Measurements from ENCODE around the gene NR0B2. TPM values are rescaled to one million over a fixed set of nuclear protein-coding genes. Genes with fewer than 3 reads are reported as not detected.

Gene NR0B2
- total and polyA plus RNA-seq, 10 of the 15 experiments (the other 5 are each of a cell fraction or from before 2014, with no cell fraction given) = not detected

GRCh38 chr1:26900001-26900814 lies 13.6 kb downstream of the NR0B2 start, which contains the start of gene GPATCH3:
GPATCH3 (minus strand) TSS chr1:26900467; CDS start chr1:26900442, 25 bp downstream.
- intact Hi-C loops (cut with micrococcal nuclease; ENCODE audit: unreplicated experiment) = no loop called here
- 1% methylated on average over 50 of the region's 50 CpGs for WGBS (ENCODE audit: insufficient coverage, insufficient replicate concordance, low lambda C conversion rate, missing lambda C conversion rate)
- Histone ChIP-seq H3K27me3 (replicated peaks in 1 of 2; ENCODE audit: control insufficient read depth in 2 of 2, insufficient read depth in 2 of 2, low read length in 1 of 2) (no peaks in the 10 kb centered on the region), H3K27ac (ENCODE audit: control insufficient read depth, insufficient read depth) (peak within 1 kb of the TSS; percentile 77), H3K79me2 (ENCODE audit: control insufficient read depth, insufficient read depth, low read length) (peaks cover 18% of the 10 kb centered on the region), H3K4me3 (peak within 1 kb of the TSS; percentile 85), H3K36me3 (ENCODE audit: control insufficient read depth in 2 of 2, insufficient read depth in 2 of 2, low read length in 1 of 2) (no peaks in the 10 kb centered on the region; a peak in 2 of 4 replicates), H3K4me1 (ENCODE audit: control insufficient read depth, insufficient read depth, low read length) (peaks cover 6% of the 10 kb centered on the region; the same call in 1 of the 2 replicates), H2AFZ (ENCODE audit: control insufficient read depth, low read depth, low read length) (peak within 1 kb of the TSS; percentile 98), H3K4me2 (ENCODE audit: control insufficient read depth, insufficient read depth) (peak within 1 kb of the TSS; percentile 84), H4K20me1 (ENCODE audit: control insufficient read depth, insufficient read depth) (no peaks in the 10 kb centered on the region), H3K9me3 (replicated peaks; ENCODE audit: control insufficient read depth, insufficient read depth, low read length) (no peaks in the 10 kb centered on the region), H3K9ac (ENCODE audit: control insufficient read depth, insufficient read depth, low read length) (peak within 1 kb of the TSS; percentile 88)
- ChIA-PET SMC1A (ENCODE audit: uncharacterized antibody, unreplicated experiment) (interaction anchor here (0.5 to 2.8 kb wide), 10 partner anchors 10 to 408 kb away, joined by 3 to 18 read pairs (median 3); partner anchors contain the start of genes GPN2 and NUDC), RAD21 (ENCODE audit: unreplicated experiment) (interaction anchor here (0.6 to 1.1 kb wide), 5 partner anchors 10 to 383 kb away, joined by 3 to 4 read pairs (median 3); partner anchors contain the start of genes GPN2, NR0B2, NUDC and SLC9A1), CTCF (interaction anchor here (1.0 to 1.7 kb wide), 6 partner anchors 10 to 146 kb away, joined by 3 to 6 read pairs (median 3); partner anchors contain the start of gene GPN2), POLR2A (interaction anchor here (0.6 to 3.6 kb wide), 8 partner anchors 9 to 266 kb away, joined by 3 to 33 read pairs (median 4); partner anchors contain the start of genes GPN2, NUDC and SLC9A1)
- peak; percentile 96 for ATAC-seq
- TSS peak; percentile 87 for BruUV-seq (replicated peaks)
- FAIRE-seq = peak; percentile 98
- DNase-seq (ENCODE audit: low read depth, low spot score) = peak; percentile 79
- in situ Hi-C loops (cut with MboI) = no loop called here
- no peak for TF ChIP-seq CUX1 (IDR thresholded peaks at IDR 0.05; ENCODE audit: insufficient replicate concordance, low read depth, low read length)
- no peak for TF ChIP-seq E2F4 (IDR thresholded peaks at IDR 0.05; ENCODE audit: low read depth, low read length)
- peak; percentile 89 for TF ChIP-seq RCOR1 (conservative IDR thresholded peaks at IDR 0.05; ENCODE audit: low read depth, low read length)
- TF ChIP-seq, protein P1, sequence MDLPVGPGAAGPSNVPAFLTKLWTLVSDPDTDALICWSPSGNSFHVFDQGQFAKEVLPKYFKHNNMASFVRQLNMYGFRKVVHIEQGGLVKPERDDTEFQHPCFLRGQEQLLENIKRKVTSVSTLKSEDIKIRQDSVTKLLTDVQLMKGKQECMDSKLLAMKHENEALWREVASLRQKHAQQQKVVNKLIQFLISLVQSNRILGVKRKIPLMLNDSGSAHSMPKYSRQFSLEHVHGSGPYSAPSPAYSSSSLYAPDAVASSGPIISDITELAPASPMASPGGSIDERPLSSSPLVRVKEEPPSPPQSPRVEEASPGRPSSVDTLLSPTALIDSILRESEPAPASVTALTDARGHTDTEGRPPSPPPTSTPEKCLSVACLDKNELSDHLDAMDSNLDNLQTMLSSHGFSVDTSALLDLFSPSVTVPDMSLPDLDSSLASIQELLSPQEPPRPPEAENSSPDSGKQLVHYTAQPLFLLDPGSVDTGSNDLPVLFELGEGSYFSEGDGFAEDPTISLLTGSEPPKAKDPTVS (IDR thresholded peaks at IDR 0.05; ENCODE audit: low read depth, low read length) = no peak
- TF ChIP-seq SMC3 (IDR thresholded peaks at IDR 0.05; ENCODE audit: borderline replicate concordance, low read length) = no peak
- peak; percentile 93 for TF ChIP-seq POLR2AphosphoS5 (IDR thresholded peaks at IDR 0.05; ENCODE audit: low read length)
- TF ChIP-seq PAX5 (IDR thresholded peaks at IDR 0.05; ENCODE audit: borderline replicate concordance, low read depth, low read length) = peak; percentile 40; the same call in 1 of the 2 replicates
- TF ChIP-seq ZNF384 (IDR thresholded peaks at IDR 0.05; ENCODE audit: borderline replicate concordance, low read depth, low read length) = no peak
- peak; percentile 98 for TF ChIP-seq NKRF (conservative IDR thresholded peaks at IDR 0.05)
- TF ChIP-seq, protein P2, sequence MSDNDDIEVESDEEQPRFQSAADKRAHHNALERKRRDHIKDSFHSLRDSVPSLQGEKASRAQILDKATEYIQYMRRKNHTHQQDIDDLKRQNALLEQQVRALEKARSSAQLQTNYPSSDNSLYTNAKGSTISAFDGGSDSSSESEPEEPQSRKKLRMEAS (IDR thresholded peaks at IDR 0.05; ENCODE audit: low read depth, low read length) = no peak; the same call in 1 of the 2 replicates
- peak; percentile 90 for TF ChIP-seq BRCA1 (IDR thresholded peaks at IDR 0.05; ENCODE audit: low read depth, low read length)
